ENCODE results near the gene CYP4F2.
"Not testable (repeated sequence)": the region's sequence is repeated elsewhere in the genome, so short reads cannot be mapped to it uniquely, and the experiment has no call there.

CYP4F2 gene

GRCh38 chr19:15897738-15898276 lies at the start of gene CYP4F2:
CYP4F2 (minus strand) TSS chr19:15898074; CDS start chr19:15897611, 463 bp downstream.
- Histone ChIP-seq H3K36me3 (ENCODE audit: insufficient read depth, low read length) (no peaks in the 10 kb centered on the region), H3K79me2 (ENCODE audit: control insufficient read depth, insufficient read depth, low read length, unreplicated experiment) (no peaks in the 10 kb centered on the region), H3K27ac (ENCODE audit: low read depth, low read length) (no peak within 1 kb of the TSS), H3K4me1 (ENCODE audit: control insufficient read depth, insufficient read depth, low read length, unreplicated experiment) (no peaks in the 10 kb centered on the region), H3K4me3 (ENCODE audit: low read depth, low read length) (no peak within 1 kb of the TSS), H2AFZ (ENCODE audit: low read length, unreplicated experiment) (no peak within 1 kb of the TSS), H3K27me3 (ENCODE audit: insufficient read depth, low read length) (peaks cover 8% of the 10 kb centered on the region; the same call in 1 of the 2 replicates)

GRCh38 chr19:15945301-15945700 lies 47.4 kb upstream of the CYP4F2 start:
- Histone ChIP-seq H3K27ac (ENCODE audit: low read depth, low read length) (no peak overlapping the region), H3K4me1 (ENCODE audit: control insufficient read depth, insufficient read depth, low read length, unreplicated experiment) (no peaks in the 10 kb centered on the region), H3K4me3 (ENCODE audit: low read depth, low read length) (no peak overlapping the region), H3K27me3 (ENCODE audit: insufficient read depth, low read length) (peaks cover 4% of the 10 kb centered on the region; the same call in 1 of the 2 replicates), H3K36me3 (ENCODE audit: insufficient read depth, low read length) (no peaks in the 10 kb centered on the region), H3K79me2 (ENCODE audit: control insufficient read depth, insufficient read depth, low read length, unreplicated experiment) (no peaks in the 10 kb centered on the region), H2AFZ (ENCODE audit: low read length, unreplicated experiment) (no peak overlapping the region)

- Histone ChIP-seq H3K79me2 (ENCODE audit: control insufficient read depth, insufficient read depth, low read length, unreplicated experiment) (no peaks in the 10 kb centered on the region), H3K4me3 (ENCODE audit: low read depth, low read length) (no peak overlapping the region), H3K4me1 (ENCODE audit: control insufficient read depth, insufficient read depth, low read length, unreplicated experiment) (no peaks in the 10 kb centered on the region), H3K27me3 (ENCODE audit: insufficient read depth, low read length) (peaks cover 4% of the 10 kb centered on the region; the same call in 1 of the 2 replicates), H3K36me3 (ENCODE audit: insufficient read depth, low read length) (no peaks in the 10 kb centered on the region), H2AFZ (ENCODE audit: low read length, unreplicated experiment) (no peak overlapping the region), H3K27ac (ENCODE audit: low read depth, low read length) (no peak overlapping the region)
These were observed 46.5 kb upstream of the CYP4F2 start for GRCh38 chr19:15944401-15944800.

GRCh38 chr19:15937771-15938170 lies 39.9 kb upstream of the CYP4F2 start:
- no peak overlapping the region for H3K4me3 ChIP-seq (ENCODE audit: low read depth, low read length)

GRCh38 chr19:15936950-15937349 lies 39.1 kb upstream of the CYP4F2 start:
- Histone ChIP-seq H3K4me1 (ENCODE audit: control insufficient read depth, insufficient read depth, low read length, unreplicated experiment) (no peaks in the 10 kb centered on the region), H3K36me3 (ENCODE audit: insufficient read depth, low read length) (no peaks in the 10 kb centered on the region), H3K79me2 (ENCODE audit: control insufficient read depth, insufficient read depth, low read length, unreplicated experiment) (no peaks in the 10 kb centered on the region), H2AFZ (ENCODE audit: low read length, unreplicated experiment) (no peak overlapping the region), H3K27ac (ENCODE audit: low read depth, low read length) (no peak overlapping the region), H3K4me3 (ENCODE audit: low read depth, low read length) (no peak overlapping the region), H3K27me3 (ENCODE audit: insufficient read depth, low read length) (peaks cover 14% of the 10 kb centered on the region)

More at GRCh38 chr19:15937771-15938170, 39.9 kb upstream of the CYP4F2 start:
- Histone ChIP-seq H3K27me3 (ENCODE audit: insufficient read depth, low read length) (peaks cover 14% of the 10 kb centered on the region), H3K79me2 (ENCODE audit: control insufficient read depth, insufficient read depth, low read length, unreplicated experiment) (no peaks in the 10 kb centered on the region), H2AFZ (ENCODE audit: low read length, unreplicated experiment) (no peak overlapping the region), H3K4me1 (ENCODE audit: control insufficient read depth, insufficient read depth, low read length, unreplicated experiment) (no peaks in the 10 kb centered on the region), H3K36me3 (ENCODE audit: insufficient read depth, low read length) (no peaks in the 10 kb centered on the region), H3K27ac (ENCODE audit: low read depth, low read length) (no peak overlapping the region)

- H3K27ac ChIP-seq (ENCODE audit: low read depth, low read length), result no peak overlapping the region
- no peak overlapping the region for H2AFZ ChIP-seq (ENCODE audit: low read length, unreplicated experiment)
- H3K27me3 ChIP-seq (ENCODE audit: insufficient read depth, low read length), result peaks cover 14% of the 10 kb centered on the region
- no peaks in the 10 kb centered on the region for H3K79me2 ChIP-seq (ENCODE audit: control insufficient read depth, insufficient read depth, low read length, unreplicated experiment)
- H3K4me1 ChIP-seq (ENCODE audit: control insufficient read depth, insufficient read depth, low read length, unreplicated experiment), result no peaks in the 10 kb centered on the region
- H3K4me3 ChIP-seq (ENCODE audit: low read depth, low read length), result no peak overlapping the region
- H3K36me3 ChIP-seq (ENCODE audit: insufficient read depth, low read length), result no peaks in the 10 kb centered on the region
These were observed 38.3 kb upstream of the CYP4F2 start for GRCh38 chr19:15936173-15936572.

GRCh38 chr19:15935167-15935702 lies 37.4 kb upstream of the CYP4F2 start:
- no peak overlapping the region for H3K4me3 ChIP-seq (ENCODE audit: low read depth, low read length)
- no peaks in the 10 kb centered on the region for H3K36me3 ChIP-seq (ENCODE audit: insufficient read depth, low read length)
- H2AFZ ChIP-seq (ENCODE audit: low read length, unreplicated experiment), result no peak overlapping the region
- H3K4me1 ChIP-seq (ENCODE audit: control insufficient read depth, insufficient read depth, low read length, unreplicated experiment), result no peaks in the 10 kb centered on the region
- peaks cover 14% of the 10 kb centered on the region for H3K27me3 ChIP-seq (ENCODE audit: insufficient read depth, low read length)
- no peaks in the 10 kb centered on the region for H3K79me2 ChIP-seq (ENCODE audit: control insufficient read depth, insufficient read depth, low read length, unreplicated experiment)
- H3K27ac ChIP-seq (ENCODE audit: low read depth, low read length), result no peak overlapping the region

GRCh38 chr19:15934332-15935078 lies 36.6 kb upstream of the CYP4F2 start, which contains the start of gene CYP4F11:
CYP4F11 (minus strand) TSS chr19:15934529; CDS start chr19:15934408, 121 bp downstream.
- Histone ChIP-seq H3K27ac (ENCODE audit: low read depth, low read length) (no peak within 1 kb of the TSS), H3K36me3 (ENCODE audit: insufficient read depth, low read length) (no peaks in the 10 kb centered on the region), H2AFZ (ENCODE audit: low read length, unreplicated experiment) (no peak within 1 kb of the TSS), H3K79me2 (ENCODE audit: control insufficient read depth, insufficient read depth, low read length, unreplicated experiment) (no peaks in the 10 kb centered on the region), H3K4me3 (ENCODE audit: low read depth, low read length) (no peak within 1 kb of the TSS), H3K27me3 (ENCODE audit: insufficient read depth, low read length) (peaks cover 14% of the 10 kb centered on the region), H3K4me1 (ENCODE audit: control insufficient read depth, insufficient read depth, low read length, unreplicated experiment) (no peaks in the 10 kb centered on the region)

- H3K27ac ChIP-seq (ENCODE audit: low read depth, low read length); H2AFZ ChIP-seq (ENCODE audit: low read length, unreplicated experiment); H3K4me3 ChIP-seq (ENCODE audit: low read depth, low read length); H3K4me1 ChIP-seq (ENCODE audit: control insufficient read depth, insufficient read depth, low read length, unreplicated experiment); H3K79me2 ChIP-seq (ENCODE audit: control insufficient read depth, insufficient read depth, low read length, unreplicated experiment); H3K36me3 ChIP-seq (ENCODE audit: insufficient read depth, low read length): not testable (repeated sequence)
- H3K27me3 ChIP-seq (ENCODE audit: insufficient read depth, low read length), result peaks cover 14% of the 10 kb centered on the region
These were observed 36.0 kb upstream of the CYP4F2 start for GRCh38 chr19:15933761-15934331.

GRCh38 chr19:15928321-15928720 lies 30.4 kb upstream of the CYP4F2 start:
- Histone ChIP-seq H2AFZ (ENCODE audit: low read length, unreplicated experiment) (no peak overlapping the region), H3K27me3 (ENCODE audit: insufficient read depth, low read length) (no peaks in the 10 kb centered on the region), H3K4me3 (ENCODE audit: low read depth, low read length) (no peak overlapping the region), H3K27ac (ENCODE audit: low read depth, low read length) (no peak overlapping the region), H3K79me2 (ENCODE audit: control insufficient read depth, insufficient read depth, low read length, unreplicated experiment) (no peaks in the 10 kb centered on the region), H3K4me1 (ENCODE audit: control insufficient read depth, insufficient read depth, low read length, unreplicated experiment) (no peaks in the 10 kb centered on the region), H3K36me3 (ENCODE audit: insufficient read depth, low read length) (no peaks in the 10 kb centered on the region)

All from ACC112 (cell line).